HEK293T (cell line): ENCODE data around the gene TLE5.

Experiments used
- ARNT ChIP-seq: fragments of 450-650 bp; IDR thresholded peaks from 2 replicates; pipeline ENCODE4 v1.6.1; 2017; ENCODE audit warnings: mild to moderate bottlenecking
- BHLHE40 ChIP-seq: fragments of 450-650 bp; IDR thresholded peaks from 2 replicates; pipeline ENCODE4 v1.6.1; 2016; ENCODE audit warnings: mild to moderate bottlenecking, moderate library complexity, borderline replicate concordance
- ELF4 ChIP-seq: fragments of 450-650 bp; IDR thresholded peaks from 2 replicates; pipeline ENCODE4 v1.6.1; 2017; ENCODE audit warnings: antibody characterized with exemption
- FOXA1 ChIP-seq: fragments of 450-650 bp; IDR thresholded peaks from 2 replicates; pipeline ENCODE4 v1.6.1; 2016; ENCODE audit warnings: mild to moderate bottlenecking
- HDGF ChIP-seq: fragments of 450-650 bp; IDR thresholded peaks from 2 replicates; pipeline ENCODE4 v1.6.1; 2017; ENCODE audit warnings: antibody characterized with exemption, borderline replicate concordance
- SP1 ChIP-seq: fragments of 450-650 bp; IDR thresholded peaks from 2 replicates; pipeline ENCODE4 v1.6.1; 2017
- TARDBP ChIP-seq: fragments of 450-650 bp; IDR thresholded peaks from 2 replicates; pipeline ENCODE4 v1.6.1; 2016

GRCh38 chr19:3096267-3096901, 34.1 kb upstream of the TLE5 start:
- TF ChIP-seq HDGF (no peak), TARDBP (no peak), SP1 (no peak), ARNT (no peak), BHLHE40 (no peak), ELF4 (no peak), FOXA1 (no peak)
